Omental fat pad (tissue), 4 donors: ENCODE results near the gene SORCS3. TPM values are rescaled to one million over a fixed set of nuclear protein-coding genes. Genes with fewer than 3 reads are reported as not detected.

Experiments
- ATAC-seq: fragments of 150-250 bp; one replicate; pipeline ENCODE4 v1.9.1; 2016; ENCODE audit warnings: mild to moderate bottlenecking, moderate library complexity; ENCODE audit not compliant: low FRiP score
- DNase-seq: peaks from one replicate; pipeline ENCODE4 v3.0.0-alpha.2; 2019; ENCODE audit warnings: low spot score
- CTCF ChIP-seq, 3 donors: fragments of 450-650 bp; IDR thresholded peaks; one replicate each; pipeline ENCODE4 v1.5.1; 2016 to 2017; ENCODE audit warnings: antibody characterized with exemption in 3 of 3, mild to moderate bottlenecking in 3 of 3, moderate library complexity in 2 of 3
- total RNA-seq, 4 donors: library from RNA; depleted of rRNA; stranded (reverse); fragments of >200 nt; gene quantifications; one replicate each; pipeline ENCODE4 v1.1.0, GENCODE V29; 2016

The SORCS3 gene
- not detected for total RNA-seq

GRCh38 chr10:104641187-104641936 lies at the start of gene SORCS3:
TSS of gene SORCS3 (plus strand) at chr10:104641290.
- no peak for TF ChIP-seq CTCF (IDR thresholded peaks at IDR 0.05)
- DNase-seq (no peak), ATAC-seq (no peak)

DNA sequence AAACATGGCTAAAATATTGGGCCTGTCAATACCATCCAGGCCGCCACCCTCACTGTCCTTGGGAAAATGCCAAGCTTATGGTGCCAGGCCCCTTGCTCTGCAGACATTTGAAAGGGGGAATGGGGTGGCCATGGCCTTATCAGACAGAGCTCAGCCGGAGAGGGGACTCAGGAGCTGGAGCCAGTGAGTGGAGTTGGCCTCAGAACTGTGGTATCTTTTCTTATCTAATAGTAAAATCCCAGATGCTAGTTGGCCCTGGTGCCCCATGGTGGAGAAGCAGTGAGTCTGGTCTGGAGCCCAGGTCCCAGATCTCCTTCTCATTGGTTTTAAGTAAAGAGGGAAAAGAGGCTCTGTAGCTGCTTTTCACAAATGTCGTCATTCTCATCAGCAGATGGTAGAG lies 49.6 kb upstream of the SORCS3 start:
- DNase-seq (no peak), ATAC-seq (no peak)
- no peak for TF ChIP-seq CTCF (IDR thresholded peaks at IDR 0.05)

DNA sequence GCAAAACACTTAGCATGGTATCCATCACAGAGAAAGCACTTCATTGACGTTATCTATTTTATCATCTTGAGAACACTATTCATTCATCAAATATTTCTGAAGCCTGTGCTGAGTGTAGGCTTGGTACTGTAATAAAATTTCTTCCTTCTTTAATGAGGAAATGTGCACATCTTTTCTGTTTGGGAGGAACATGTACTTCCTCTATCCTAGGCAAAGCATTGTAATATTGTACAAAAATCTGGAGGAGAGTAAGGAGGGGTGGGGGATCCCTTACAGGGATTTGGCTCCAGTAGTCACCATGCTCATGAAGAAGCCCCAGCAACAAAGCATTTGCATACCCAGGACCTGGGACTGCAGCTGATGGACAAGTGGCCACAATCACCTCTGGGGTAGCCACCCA lies 39.9 kb upstream of the SORCS3 start:
- DNase-seq (no peak), ATAC-seq (no peak)
- TF ChIP-seq CTCF (IDR thresholded peaks at IDR 0.05), result no peak

GRCh38 chr10:104608091-104608828 lies 32.8 kb upstream of the SORCS3 start:
- TF ChIP-seq CTCF (IDR thresholded peaks at IDR 0.05), result no peak
- no peak for ATAC-seq
- DNase-seq, result no peak

GRCh38 chr10:104612571-104613205 lies 28.4 kb upstream of the SORCS3 start:
- DNase-seq, result no peak
- TF ChIP-seq CTCF (IDR thresholded peaks at IDR 0.05), result no peak
- no peak for ATAC-seq

GRCh38 chr10:104613406-104613805 lies 27.7 kb upstream of the SORCS3 start:
- DNase-seq, result no peak
- no peak for TF ChIP-seq CTCF (IDR thresholded peaks at IDR 0.05)
- no peak for ATAC-seq
